Calu3 (cell line): ENCODE data around the gene ANO9. TPM values are rescaled to one million over a fixed set of nuclear protein-coding genes. Genes with fewer than 3 reads are reported as not detected.

Experiments used
- BruUV-seq: library from RNA; stranded (reverse); fragments of 400-500 nt; replicated peaks from 2 replicates; lab custom pipeline; 2021; lab: Mats Ljungman, UMichigan
- CTCF ChIA-PET: fragments of 300-600 bp; sonication (Branson Sonifier 250); formaldehyde crosslinking; loops from one replicate; lab custom pipeline; 2022; ENCODE audit warnings: antibody characterized with exemption; lab: Charles Lee
- DNase-seq: peaks from one replicate; pipeline ENCODE4 v3.0.0; 2022
- H3K27ac Mint-ChIP-seq: one replicate; pipeline ENCODE4 v1.8.0; 2022; ENCODE audit warnings: mixed read lengths; ENCODE audit not compliant: unreplicated experiment
- H3K27me3 Mint-ChIP-seq: one replicate; pipeline ENCODE4 v1.8.0; 2022; ENCODE audit warnings: mixed read lengths; ENCODE audit not compliant: unreplicated experiment
- H3K36me3 Mint-ChIP-seq: one replicate; pipeline ENCODE4 v1.8.0; 2022; ENCODE audit warnings: mild to moderate bottlenecking, moderate library complexity, mixed read lengths; ENCODE audit not compliant: insufficient read depth, unreplicated experiment
- H3K4me1 Mint-ChIP-seq: one replicate; pipeline ENCODE4 v1.8.0; 2022; ENCODE audit warnings: mild to moderate bottlenecking, low read depth, mixed read lengths; ENCODE audit not compliant: unreplicated experiment
- H3K4me3 Mint-ChIP-seq: one replicate; pipeline ENCODE4 v1.8.0; 2022; ENCODE audit warnings: mild to moderate bottlenecking, low read depth, moderate library complexity, mixed read lengths; ENCODE audit not compliant: unreplicated experiment
- H3K9me3 Mint-ChIP-seq: one replicate; pipeline ENCODE4 v1.8.0; 2022; ENCODE audit warnings: low read depth, mixed read lengths; ENCODE audit not compliant: unreplicated experiment
- CTCF ChIP-seq: fragments of 200-600 bp; IDR thresholded peaks from one replicate; pipeline ENCODE4 v1.8.0; 2022; ENCODE audit warnings: antibody characterized with exemption; ENCODE audit not compliant: unreplicated experiment
- intact Hi-C: fragments of 100-400 bp; cut with micrococcal nuclease; formaldehyde crosslinking; loops from one replicate; pipeline ENCODE4 v1.10.0; 2022; ENCODE audit not compliant: unreplicated experiment
- total RNA-seq: library from RNA; stranded (reverse); gene quantifications from 2 replicates; pipeline ENCODE4 v1.2.3, GENCODE V29; 2022

The ANO9 gene
- total RNA-seq, 1 experiment from 2014 or later, result 27.2 TPM

- DNase-seq, result no peak
- H3K9me3 Mint-ChIP-seq, result no peaks in the 10 kb centered on the region
- intact Hi-C loops, result no loop called here
- peak overlapping the region; percentile 78 for H3K4me3 Mint-ChIP-seq
- no TSS peak for BruUV-seq
- peaks cover 39% of the 10 kb centered on the region for H3K36me3 Mint-ChIP-seq
- no peak overlapping the region for H3K27ac Mint-ChIP-seq
- H3K4me1 Mint-ChIP-seq, result peaks cover 7% of the 10 kb centered on the region
- no peak for TF ChIP-seq CTCF
- CTCF ChIA-PET, result interaction anchor here (1.2 kb wide), 1 partner anchor 30 kb away, joined by 6 read pairs; no protein-coding TSS in a partner anchor
- no peaks in the 10 kb centered on the region for H3K27me3 Mint-ChIP-seq
These were observed 24.0 kb downstream of the ANO9 start for GRCh38 chr11:417652-418342.

- H3K36me3 Mint-ChIP-seq, result peaks cover 39% of the 10 kb centered on the region
- DNase-seq, result peak; percentile 87
- no peaks in the 10 kb centered on the region for H3K27me3 Mint-ChIP-seq
- CTCF ChIA-PET, result interaction anchor here (0.6 to 1.2 kb wide), 4 partner anchors 21 to 33 kb away, joined by 3 to 6 read pairs (median 4); partner anchors contain the start of genes ANO9 and PTDSS2
- no peak overlapping the region for H3K27ac Mint-ChIP-seq
- intact Hi-C loops, result no loop called here
- TF ChIP-seq CTCF, result no peak
- TSS peak; percentile 50 for BruUV-seq
- peaks cover 7% of the 10 kb centered on the region for H3K4me1 Mint-ChIP-seq
- H3K9me3 Mint-ChIP-seq, result no peaks in the 10 kb centered on the region
- peak overlapping the region; percentile 78 for H3K4me3 Mint-ChIP-seq
These were observed 24.8 kb downstream of the ANO9 start for GRCh38 chr11:416757-417621.

- DNase-seq, result no peak
- Mint-ChIP-seq H3K36me3 (peaks cover 39% of the 10 kb centered on the region), H3K27ac (peak overlapping the region; percentile 16), H3K27me3 (no peaks in the 10 kb centered on the region), H3K9me3 (no peaks in the 10 kb centered on the region), H3K4me3 (peak overlapping the region; percentile 78), H3K4me1 (peaks cover 7% of the 10 kb centered on the region)
- TF ChIP-seq CTCF, result no peak
- CTCF ChIA-PET, result interaction anchor here (0.6 to 1.2 kb wide), 4 partner anchors 20 to 34 kb away, joined by 3 to 6 read pairs (median 4); partner anchors contain the start of genes ANO9 and PTDSS2
- intact Hi-C loops, result no loop called here
- BruUV-seq, result no TSS peak
These were observed 25.6 kb downstream of the ANO9 start for GRCh38 chr11:416051-416756.

GRCh38 chr11:415640-416041 lies 26.2 kb downstream of the ANO9 start:
- no peak for TF ChIP-seq CTCF
- no peak for DNase-seq
- intact Hi-C loops, result no loop called here
- Mint-ChIP-seq H3K9me3 (no peaks in the 10 kb centered on the region), H3K27ac (no peak overlapping the region), H3K4me3 (peak overlapping the region; percentile 78), H3K27me3 (no peaks in the 10 kb centered on the region), H3K36me3 (peaks cover 39% of the 10 kb centered on the region), H3K4me1 (peaks cover 7% of the 10 kb centered on the region)
- CTCF ChIA-PET, result no interaction called here
- no TSS peak for BruUV-seq
